GM21515 (cell line): ENCODE data around the gene HMCN1.

ENCODE experiments used
- ATAC-seq: cut with Tn5 transposase; IDR thresholded peaks from one replicate; pipeline ENCODE4 v1.9.1; 2021; ENCODE audit not compliant: unreplicated experiment

The HMCN1 gene

GRCh38 chr1:185895208-185895900 lies 161.2 kb downstream of the HMCN1 start:
- ATAC-seq = no peak

- ATAC-seq = no peak
Measured at GRCh38 chr1:185896863-185897262, 162.7 kb downstream of the HMCN1 start.

GRCh38 chr1:185906186-185906585 lies 172.0 kb downstream of the HMCN1 start:
- no peak for ATAC-seq

GRCh38 chr1:185907246-185907645 lies 173.1 kb downstream of the HMCN1 start:
- ATAC-seq = no peak

- ATAC-seq = no peak
Measured at GRCh38 chr1:185911978-185912377, 177.8 kb downstream of the HMCN1 start.

- no peak for ATAC-seq
Measured at GRCh38 chr1:185912504-185912903, 178.3 kb downstream of the HMCN1 start.

GRCh38 chr1:185914089-185914488 lies 179.9 kb downstream of the HMCN1 start:
- ATAC-seq = no peak

- no peak for ATAC-seq
Measured at GRCh38 chr1:185916861-185917260, 182.7 kb downstream of the HMCN1 start.

GRCh38 chr1:185917646-185918045 lies 183.5 kb downstream of the HMCN1 start:
- ATAC-seq = no peak

- ATAC-seq = no peak
Measured at GRCh38 chr1:185920602-185921001, 186.4 kb downstream of the HMCN1 start.

GRCh38 chr1:185921636-185922035 lies 187.4 kb downstream of the HMCN1 start:
- ATAC-seq = no peak

GRCh38 chr1:185926588-185926987 lies 192.4 kb downstream of the HMCN1 start:
- no peak for ATAC-seq

- no peak for ATAC-seq
Measured at GRCh38 chr1:185929776-185930175, 195.6 kb downstream of the HMCN1 start.

- ATAC-seq = no peak
Measured at GRCh38 chr1:185931438-185931837, 197.2 kb downstream of the HMCN1 start.

GRCh38 chr1:185933580-185933979 lies 199.4 kb downstream of the HMCN1 start:
- no peak for ATAC-seq

- ATAC-seq = no peak
Measured at GRCh38 chr1:185934476-185935189, 200.4 kb downstream of the HMCN1 start.

- no peak for ATAC-seq
Measured at GRCh38 chr1:185935360-185935759, 201.2 kb downstream of the HMCN1 start.

- ATAC-seq = no peak
Measured at GRCh38 chr1:185936641-185937040, 202.4 kb downstream of the HMCN1 start.

- ATAC-seq = no peak
Measured at GRCh38 chr1:185938396-185938795, 204.2 kb downstream of the HMCN1 start.

- ATAC-seq = no peak
Measured at GRCh38 chr1:185939142-185939541, 205.0 kb downstream of the HMCN1 start.

- ATAC-seq = no peak
Measured at GRCh38 chr1:185942961-185943360, 208.8 kb downstream of the HMCN1 start.

GRCh38 chr1:185956881-185957280 lies 222.7 kb downstream of the HMCN1 start:
- ATAC-seq = no peak
